A673 (cell line): ENCODE data around the gene SMARCC1. TPM values are rescaled to one million over a fixed set of nuclear protein-coding genes. Genes with fewer than 3 reads are reported as not detected.
A peak's percentile ranks its signal among the peaks of the same experiment; 100 is the strongest.

Source experiments
- BruUV-seq: library from RNA; stranded (reverse); fragments of 400-500 nt; replicated peaks from 2 replicates; lab custom pipeline; 2021; lab: Mats Ljungman, UMichigan
- CTCF ChIA-PET: fragments of 300-600 bp; sonication (Branson Sonifier 250); formaldehyde crosslinking; loops from one replicate; lab custom pipeline; 2022; ENCODE audit warnings: antibody characterized with exemption; lab: Charles Lee
- POLR2A ChIA-PET: fragments of 300-600 bp; sonication (Branson Sonifier 250); formaldehyde crosslinking; loops from one replicate; lab custom pipeline; 2022; ENCODE audit warnings: antibody characterized with exemption; ENCODE audit not compliant: low non-redundant PET; lab: Charles Lee
- DNase-seq: peaks from one replicate; pipeline ENCODE4 v3.0.0-alpha.2; 2015; ENCODE audit warnings: low spot score
- H3K27ac ChIP-seq: fragments of 200-600 bp; sonication (generic); 2 replicates; pipeline ENCODE4 v1.5.1; 2016; ENCODE audit warnings: mixed run types, low read depth, mild to moderate bottlenecking, mixed read lengths, antibody characterized with exemption, low read length; ENCODE audit not compliant: poor library complexity, severe bottlenecking
- H3K27me3 ChIP-seq: fragments of 200-600 bp; sonication (generic); replicated peaks from 2 replicates; pipeline ENCODE4 v1.6.1; 2017; ENCODE audit warnings: mixed run types, low read depth, mild to moderate bottlenecking, mixed read lengths, antibody characterized with exemption, low read length; ENCODE audit not compliant: insufficient read depth, poor library complexity
- H3K36me3 ChIP-seq: fragments of 200-600 bp; sonication (generic); 2 replicates; pipeline ENCODE4 v1.6.1; 2016; ENCODE audit warnings: mixed run types, mild to moderate bottlenecking, mixed read lengths, antibody characterized with exemption, low read length; ENCODE audit not compliant: insufficient read depth, poor library complexity, severe bottlenecking
- H3K4me1 ChIP-seq: fragments of 200-600 bp; sonication (generic); 2 replicates; pipeline ENCODE4 v1.6.1; 2017; ENCODE audit warnings: mixed run types, mild to moderate bottlenecking, mixed read lengths, antibody characterized with exemption, low read length; ENCODE audit not compliant: insufficient read depth, poor library complexity, severe bottlenecking
- H3K4me3 ChIP-seq: fragments of 200-600 bp; sonication (generic); 2 replicates; pipeline ENCODE4 v1.5.1; 2016; ENCODE audit warnings: low read depth, mixed run types, mild to moderate bottlenecking, mixed read lengths, low read length; ENCODE audit not compliant: poor library complexity, severe bottlenecking
- H3K9me3 ChIP-seq: fragments of 200-600 bp; sonication (generic); 2 replicates; pipeline ENCODE4 v1.6.1; 2016; ENCODE audit warnings: mixed run types, low read depth, mild to moderate bottlenecking, mixed read lengths, antibody characterized with exemption, low read length; ENCODE audit not compliant: poor library complexity, severe bottlenecking
- EZH2 ChIP-seq: fragments of 200-600 bp; sonication (generic); IDR thresholded peaks from 2 replicates; pipeline ENCODE4 v1.6.1; 2017; ENCODE audit warnings: borderline replicate concordance, low read depth, mild to moderate bottlenecking, mixed read lengths, antibody characterized with exemption, low read length; ENCODE audit not compliant: poor library complexity, severe bottlenecking
- intact Hi-C: fragments of 100-400 bp; cut with micrococcal nuclease; formaldehyde crosslinking; loops from one replicate; pipeline ENCODE4 v1.10.0; 2022; ENCODE audit not compliant: unreplicated experiment
- total RNA-seq: library from RNA; stranded (reverse); gene quantifications from 2 replicates; pipeline ENCODE4 v1.2.3, GENCODE V29; 2021
- TF ChIP-seq, protein P1 (sequence below): fragments of 300-800, 200-600 bp; sonication (generic); conservative IDR thresholded peaks from 2 replicates; pipeline ENCODE4 v1.5.1; 2017; ENCODE audit warnings: low read depth, mild to moderate bottlenecking, antibody characterized with exemption, low read length, moderate library complexity, mixed read lengths

The SMARCC1 gene
- total RNA-seq, 1 experiment from 2014 or later, result 126 TPM

DNA sequence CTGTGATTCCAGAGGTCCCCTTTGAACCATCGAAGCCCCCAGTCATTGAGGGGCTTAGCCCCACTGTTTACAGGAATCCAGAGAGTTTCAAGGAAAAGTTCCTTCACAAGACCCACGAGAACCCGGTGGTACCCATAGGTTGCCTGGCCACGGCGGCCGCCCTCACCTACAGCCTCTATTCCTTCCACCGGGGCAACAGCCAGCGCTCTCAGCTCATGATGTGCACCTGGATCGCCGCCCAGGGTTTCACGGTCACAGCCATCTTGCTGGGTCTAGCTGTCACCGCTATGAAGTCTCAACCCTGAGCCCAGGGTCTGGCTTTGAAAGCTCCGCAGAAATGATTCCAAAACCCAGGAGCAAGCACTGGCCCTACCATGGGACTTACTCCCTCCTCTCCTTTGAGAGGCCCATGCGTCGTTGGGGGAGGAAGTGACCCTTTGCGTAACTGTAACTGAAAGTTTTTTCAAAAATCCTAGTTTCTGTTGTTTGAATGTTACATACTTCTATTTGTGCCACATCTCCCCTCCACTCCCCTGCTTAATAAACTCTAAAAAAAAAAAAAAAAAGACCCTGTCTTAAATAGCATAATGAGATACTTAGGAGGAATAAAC, 118.0 kb downstream of the SMARCC1 start:
- POLR2A ChIA-PET, result interaction anchor here (0.5 to 0.6 kb wide), 2 partner anchors 43 to 144 kb away, joined by 6 to 9 read pairs; no protein-coding TSS in a partner anchor
- intact Hi-C loops, result loop anchor here (5.0 kb wide), 2 partner anchors 126 to 141 kb away; no protein-coding TSS in a partner anchor
- Histone ChIP-seq H3K4me3 (no peak overlapping the region), H3K4me1 (peaks cover 50% of the 10 kb centered on the region), H3K36me3 (peaks cover 20% of the 10 kb centered on the region), H3K27me3 (no peaks in the 10 kb centered on the region), H3K9me3 (peaks cover 3% of the 10 kb centered on the region), H3K27ac (peak overlapping the region; percentile 100)
- CTCF ChIA-PET, result interaction anchor here (0.6 kb wide), 1 partner anchor 10 kb away, joined by 3 read pairs; no protein-coding TSS in a partner anchor
- TSS peak; percentile 81 for BruUV-seq
- no peak for DNase-seq
- no peak for TF ChIP-seq EZH2
- TF ChIP-seq, protein P1, sequence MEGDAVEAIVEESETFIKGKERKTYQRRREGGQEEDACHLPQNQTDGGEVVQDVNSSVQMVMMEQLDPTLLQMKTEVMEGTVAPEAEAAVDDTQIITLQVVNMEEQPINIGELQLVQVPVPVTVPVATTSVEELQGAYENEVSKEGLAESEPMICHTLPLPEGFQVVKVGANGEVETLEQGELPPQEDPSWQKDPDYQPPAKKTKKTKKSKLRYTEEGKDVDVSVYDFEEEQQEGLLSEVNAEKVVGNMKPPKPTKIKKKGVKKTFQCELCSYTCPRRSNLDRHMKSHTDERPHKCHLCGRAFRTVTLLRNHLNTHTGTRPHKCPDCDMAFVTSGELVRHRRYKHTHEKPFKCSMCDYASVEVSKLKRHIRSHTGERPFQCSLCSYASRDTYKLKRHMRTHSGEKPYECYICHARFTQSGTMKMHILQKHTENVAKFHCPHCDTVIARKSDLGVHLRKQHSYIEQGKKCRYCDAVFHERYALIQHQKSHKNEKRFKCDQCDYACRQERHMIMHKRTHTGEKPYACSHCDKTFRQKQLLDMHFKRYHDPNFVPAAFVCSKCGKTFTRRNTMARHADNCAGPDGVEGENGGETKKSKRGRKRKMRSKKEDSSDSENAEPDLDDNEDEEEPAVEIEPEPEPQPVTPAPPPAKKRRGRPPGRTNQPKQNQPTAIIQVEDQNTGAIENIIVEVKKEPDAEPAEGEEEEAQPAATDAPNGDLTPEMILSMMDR, result no peak

DNA sequence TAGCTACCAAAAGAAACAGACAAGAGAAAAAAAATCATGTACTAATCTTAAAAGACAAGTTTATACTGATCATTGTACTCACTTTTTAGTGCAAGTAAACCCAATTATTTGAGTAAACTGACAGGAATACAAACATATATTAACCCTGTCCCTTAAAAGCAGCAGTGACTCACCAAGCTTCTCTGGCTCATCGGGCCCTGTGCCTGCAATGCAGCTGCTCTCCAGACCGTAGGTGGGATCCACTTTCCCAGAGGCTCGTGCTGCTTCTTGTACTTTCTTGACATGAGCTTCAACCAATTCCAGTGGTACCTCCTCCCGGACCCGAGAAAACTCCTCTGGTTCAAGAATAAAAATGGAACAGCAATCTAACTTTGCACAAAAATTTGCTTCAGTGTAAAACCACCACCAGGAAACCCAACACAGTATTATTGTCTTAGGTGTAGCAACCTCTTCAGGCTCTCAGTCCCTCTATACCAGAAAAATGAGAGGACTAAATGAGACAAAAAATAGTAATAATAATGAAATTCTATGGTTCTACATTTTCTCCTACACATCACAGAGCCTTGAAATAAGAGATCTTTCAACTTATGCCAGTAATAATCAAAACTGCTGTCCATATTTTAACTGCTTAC, 120.5 kb downstream of the SMARCC1 start:
- peak overlapping the region; percentile 45 for H3K4me3 ChIP-seq
- H3K27me3 ChIP-seq, result no peaks in the 10 kb centered on the region
- peaks cover 43% of the 10 kb centered on the region for H3K36me3 ChIP-seq
- H3K9me3 ChIP-seq, result peaks cover 18% of the 10 kb centered on the region
- POLR2A ChIA-PET, result interaction anchor here (0.5 to 0.6 kb wide), 2 partner anchors 18 to 92 kb away, joined by 3 to 7 read pairs; no protein-coding TSS in a partner anchor
- intact Hi-C loops, result loop anchor here (5.0 kb wide), 2 partner anchors 124 to 139 kb away; no protein-coding TSS in a partner anchor
- CTCF ChIA-PET, result no interaction called here
- BruUV-seq, result no TSS peak
- TF ChIP-seq, protein P1, result no peak
- no peak for TF ChIP-seq EZH2
- H3K4me1 ChIP-seq, result peaks cover 45% of the 10 kb centered on the region
- peak; percentile 86 for DNase-seq
- H3K27ac ChIP-seq, result peak overlapping the region; percentile 93

DNA sequence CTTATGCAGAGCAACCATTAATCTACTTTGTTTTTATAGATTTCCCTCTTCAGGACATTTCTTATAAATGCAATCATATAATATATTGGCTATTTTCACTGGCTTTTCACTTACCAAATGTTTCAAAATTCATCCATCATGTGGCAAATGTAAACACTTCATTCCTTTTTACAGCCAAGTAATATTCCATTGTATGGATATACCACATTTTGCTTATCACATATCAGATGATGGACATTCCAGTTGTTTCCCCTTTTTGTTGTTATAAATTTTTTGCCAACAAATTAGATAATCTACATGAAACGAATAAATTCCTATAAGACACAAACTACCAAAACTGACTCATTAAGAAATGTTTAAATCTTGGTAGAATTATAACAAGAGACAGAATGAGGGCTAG, 123.2 kb downstream of the SMARCC1 start:
- no peak for TF ChIP-seq EZH2
- TF ChIP-seq, protein P1, result no peak
- no TSS peak for BruUV-seq
- Histone ChIP-seq H3K4me3 (peak overlapping the region; percentile 19), H3K4me1 (peaks cover 35% of the 10 kb centered on the region), H3K9me3 (peaks cover 18% of the 10 kb centered on the region), H3K36me3 (peaks cover 66% of the 10 kb centered on the region), H3K27me3 (no peaks in the 10 kb centered on the region), H3K27ac (no peak overlapping the region)
- CTCF ChIA-PET, result no interaction called here
- POLR2A ChIA-PET, result no interaction called here
- DNase-seq, result no peak
- intact Hi-C loops, result no loop called here
